Mesothelial cell of epicardium (in vitro differentiated cells): ENCODE results near the gene GPSM3. TPM values are rescaled to one million over a fixed set of nuclear protein-coding genes. Genes with fewer than 3 reads are reported as not detected.

Source experiments
- DNase-seq, 2 experiments: peaks; one replicate each; pipeline ENCODE4 v3.0.0; 2021; ENCODE audit warnings: low spot score in 2 of 2; ENCODE audit not compliant: unreplicated experiment in 2 of 2
- H3K27ac Mint-ChIP-seq: 2 replicates; pipeline ENCODE4 v1.8.0; 2021; ENCODE audit warnings: mixed read lengths
- H3K27me3 Mint-ChIP-seq: 2 replicates; pipeline ENCODE4 v1.8.0; 2021; ENCODE audit warnings: low read depth, mixed read lengths
- H3K36me3 Mint-ChIP-seq: 2 replicates; pipeline ENCODE4 v1.8.0; 2021; ENCODE audit warnings: mixed read lengths
- H3K4me1 Mint-ChIP-seq: 2 replicates; pipeline ENCODE4 v1.8.0; 2021; ENCODE audit warnings: mixed read lengths
- H3K4me3 Mint-ChIP-seq: 2 replicates; pipeline ENCODE4 v1.8.0; 2021; ENCODE audit warnings: mild to moderate bottlenecking, moderate library complexity, mixed read lengths
- H3K9me3 Mint-ChIP-seq: 2 replicates; pipeline ENCODE4 v1.8.0; 2021; ENCODE audit warnings: mixed read lengths
- total RNA-seq: library from RNA; stranded (reverse); gene quantifications from 3 replicates; pipeline ENCODE4 v1.2.1, GENCODE V29; 2021
- TF ChIP-seq, protein P1 (sequence below): fragments of 200-600 bp; sonication (generic); IDR thresholded peaks from one replicate; pipeline ENCODE4 v1.5.0; 2021; ENCODE audit warnings: antibody characterized with exemption; ENCODE audit not compliant: unreplicated experiment

GPSM3 gene
- total RNA-seq, 1 donor from 2014 or later: 7.6 TPM

DNA sequence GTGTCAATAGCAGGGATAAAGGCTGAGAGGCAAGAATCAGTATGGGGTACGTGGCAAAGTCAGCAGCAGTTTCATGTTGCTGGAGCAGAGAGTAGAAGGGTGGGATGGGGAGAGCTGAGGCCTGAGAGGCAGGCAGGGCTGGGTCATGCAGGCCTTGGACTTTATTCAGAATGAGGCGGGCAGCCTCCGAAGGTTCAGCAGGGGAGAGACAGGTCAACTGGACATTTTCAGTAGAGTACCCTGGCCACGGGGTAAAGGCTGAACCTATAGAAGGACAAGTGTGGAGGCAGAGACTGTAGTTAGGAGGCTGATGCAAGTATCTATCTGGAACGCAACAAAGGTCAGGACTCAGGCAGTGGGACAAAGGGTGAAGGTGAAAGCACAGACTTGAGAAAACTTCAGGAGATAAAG, 17.8 kb upstream of the GPSM3 start:
- H3K27ac Mint-ChIP-seq: no peak overlapping the region
- H3K36me3 Mint-ChIP-seq: no peaks in the 10 kb centered on the region
- no peak for DNase-seq
- H3K27me3 Mint-ChIP-seq: peaks cover 19% of the 10 kb centered on the region
- H3K4me1 Mint-ChIP-seq: no peaks in the 10 kb centered on the region
- TF ChIP-seq, protein P1, sequence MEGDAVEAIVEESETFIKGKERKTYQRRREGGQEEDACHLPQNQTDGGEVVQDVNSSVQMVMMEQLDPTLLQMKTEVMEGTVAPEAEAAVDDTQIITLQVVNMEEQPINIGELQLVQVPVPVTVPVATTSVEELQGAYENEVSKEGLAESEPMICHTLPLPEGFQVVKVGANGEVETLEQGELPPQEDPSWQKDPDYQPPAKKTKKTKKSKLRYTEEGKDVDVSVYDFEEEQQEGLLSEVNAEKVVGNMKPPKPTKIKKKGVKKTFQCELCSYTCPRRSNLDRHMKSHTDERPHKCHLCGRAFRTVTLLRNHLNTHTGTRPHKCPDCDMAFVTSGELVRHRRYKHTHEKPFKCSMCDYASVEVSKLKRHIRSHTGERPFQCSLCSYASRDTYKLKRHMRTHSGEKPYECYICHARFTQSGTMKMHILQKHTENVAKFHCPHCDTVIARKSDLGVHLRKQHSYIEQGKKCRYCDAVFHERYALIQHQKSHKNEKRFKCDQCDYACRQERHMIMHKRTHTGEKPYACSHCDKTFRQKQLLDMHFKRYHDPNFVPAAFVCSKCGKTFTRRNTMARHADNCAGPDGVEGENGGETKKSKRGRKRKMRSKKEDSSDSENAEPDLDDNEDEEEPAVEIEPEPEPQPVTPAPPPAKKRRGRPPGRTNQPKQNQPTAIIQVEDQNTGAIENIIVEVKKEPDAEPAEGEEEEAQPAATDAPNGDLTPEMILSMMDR: no peak
- H3K9me3 Mint-ChIP-seq: peaks cover 8% of the 10 kb centered on the region
- no peak overlapping the region for H3K4me3 Mint-ChIP-seq

DNA sequence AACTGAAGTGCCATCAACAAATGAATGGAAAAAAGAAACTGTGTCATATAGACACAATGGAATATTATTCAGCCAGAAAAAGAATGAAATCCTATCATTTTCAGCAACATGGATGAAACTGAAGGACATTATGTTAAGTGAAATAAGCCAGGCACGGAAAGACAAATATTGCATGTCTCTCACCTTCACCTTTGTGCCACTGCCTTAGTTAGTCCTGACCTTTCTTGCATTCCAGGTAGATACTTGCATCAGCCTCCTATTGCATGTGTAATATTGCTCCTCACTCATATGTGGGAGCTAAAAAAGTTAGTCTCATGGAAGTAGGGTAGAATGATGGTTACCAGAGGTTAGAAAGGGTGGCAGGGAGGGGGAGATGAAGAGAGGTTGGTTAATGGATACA, 16.6 kb upstream of the GPSM3 start:
- no peak for DNase-seq
- Mint-ChIP-seq H3K36me3 (no peaks in the 10 kb centered on the region), H3K4me3 (no peak overlapping the region), H3K27me3 (peaks cover 20% of the 10 kb centered on the region), H3K9me3 (peaks cover 8% of the 10 kb centered on the region), H3K27ac (no peak overlapping the region), H3K4me1 (no peaks in the 10 kb centered on the region)
- TF ChIP-seq, protein P1: no peak

DNA sequence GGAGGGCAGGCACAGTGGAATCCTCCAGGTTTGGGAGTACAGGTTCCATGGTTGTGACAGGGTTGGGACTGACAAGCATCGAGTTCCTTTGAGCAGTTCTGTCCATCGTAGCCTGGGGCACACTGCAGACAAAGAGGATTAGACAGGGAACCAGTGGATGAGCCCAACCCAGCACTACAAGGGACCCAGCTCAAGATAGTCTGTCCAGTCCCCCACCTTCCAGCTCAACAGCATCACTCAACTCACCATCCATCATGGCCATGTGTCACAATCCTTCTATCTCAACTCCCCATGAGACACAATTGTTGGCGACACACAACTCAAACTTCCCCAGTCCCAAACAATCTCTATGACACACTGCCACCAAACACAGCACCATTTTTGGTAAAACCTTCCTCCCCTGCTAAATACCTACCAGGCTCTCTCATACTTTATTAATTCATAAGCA, 11.8 kb upstream of the GPSM3 start:
- Mint-ChIP-seq H3K27me3 (peaks cover 22% of the 10 kb centered on the region), H3K4me1 (peaks cover 2% of the 10 kb centered on the region), H3K4me3 (no peak overlapping the region), H3K9me3 (peaks cover 8% of the 10 kb centered on the region), H3K27ac (no peak overlapping the region), H3K36me3 (no peaks in the 10 kb centered on the region)
- DNase-seq: no peak
- TF ChIP-seq, protein P1: no peak

DNA sequence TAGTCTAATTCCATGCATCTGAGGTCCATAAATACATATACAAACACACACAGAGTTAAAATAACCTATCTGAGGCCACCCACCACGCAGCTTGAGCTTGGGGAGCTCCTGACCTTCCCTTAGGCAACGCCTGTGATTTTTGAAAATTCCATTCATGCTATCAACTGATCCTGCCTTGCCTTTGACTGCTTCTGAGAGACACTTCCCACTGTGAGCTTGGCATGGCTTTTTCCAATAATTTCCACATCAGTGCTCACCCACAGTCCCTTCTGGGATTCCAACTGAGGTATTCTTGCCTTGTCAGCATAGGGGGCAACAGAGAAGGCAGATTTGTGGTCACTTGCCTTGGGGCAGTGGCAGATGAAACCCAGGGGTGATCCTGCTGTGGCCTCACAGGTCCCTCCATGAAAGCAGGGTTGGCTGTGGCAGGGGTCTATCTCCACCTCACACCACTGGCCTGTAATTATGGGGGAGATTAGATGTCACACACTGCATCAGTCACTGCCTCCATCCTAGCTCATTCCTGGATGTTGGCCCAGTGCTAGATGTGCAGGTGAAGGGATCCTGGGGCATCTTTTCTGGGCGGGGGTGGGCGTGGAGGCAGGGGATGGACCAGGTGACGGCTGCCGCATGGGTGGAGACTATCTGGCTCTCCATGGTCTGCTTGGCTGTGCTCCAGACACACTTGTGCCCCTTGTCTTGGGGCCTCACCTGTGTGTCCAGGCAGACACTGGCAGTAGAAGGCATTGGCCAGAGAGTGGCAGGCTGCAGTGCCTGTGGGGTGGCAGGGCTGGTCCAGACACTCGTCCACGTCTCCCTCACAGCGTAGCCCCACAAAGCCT, 11.2 kb upstream of the GPSM3 start:
- Mint-ChIP-seq H3K4me1 (peaks cover 2% of the 10 kb centered on the region), H3K9me3 (peaks cover 8% of the 10 kb centered on the region), H3K27me3 (peaks cover 15% of the 10 kb centered on the region), H3K27ac (no peak overlapping the region), H3K36me3 (no peaks in the 10 kb centered on the region), H3K4me3 (no peak overlapping the region)
- TF ChIP-seq, protein P1: no peak
- DNase-seq: no peak

DNA sequence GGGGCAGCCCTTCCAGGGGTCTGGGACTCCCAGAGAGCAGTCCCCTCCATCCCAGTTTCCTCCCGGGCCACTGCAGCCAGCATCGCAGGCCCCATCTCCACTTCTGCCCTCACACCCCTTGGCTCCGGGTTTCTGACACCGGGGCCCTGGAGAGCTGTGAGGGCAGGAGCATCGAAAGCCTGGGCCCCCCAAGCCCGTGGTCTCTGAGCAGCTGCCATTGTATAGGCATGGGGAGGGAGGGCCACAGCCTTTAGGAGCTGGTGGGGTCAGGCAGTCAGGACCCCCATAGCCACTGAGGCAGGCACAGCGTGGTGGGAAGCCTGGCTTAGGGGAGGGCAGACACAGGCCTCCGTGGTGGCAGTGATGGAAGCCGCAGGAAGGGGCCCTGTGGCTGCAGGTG, 9.7 kb upstream of the GPSM3 start:
- Mint-ChIP-seq H3K36me3 (no peaks in the 10 kb centered on the region), H3K4me1 (peaks cover 2% of the 10 kb centered on the region), H3K4me3 (no peak overlapping the region), H3K27ac (no peak overlapping the region), H3K9me3 (peaks cover 8% of the 10 kb centered on the region), H3K27me3 (peaks cover 14% of the 10 kb centered on the region)
- TF ChIP-seq, protein P1: no peak
- DNase-seq: no peak
